Psoas muscle (tissue), 8 donors: ENCODE measurements around the gene NME7. TPM values are rescaled to one million over a fixed set of nuclear protein-coding genes. Genes with fewer than 3 reads are reported as not detected.

Experiments
- ATAC-seq, 4 donors: fragments of 200-7000 bp; cut with Tn5 transposase; one replicate each; pipeline ENCODE4 v1.9.1; 2020; ENCODE audit warnings: moderate library complexity in 3 of 4, mild to moderate bottlenecking in 2 of 4
- DNase-seq, 2 donors: peaks; one replicate each; pipeline ENCODE4 v3.0.0-alpha.2; 2020
- H3K27ac ChIP-seq: fragments of 200-600 bp; one replicate; pipeline ENCODE4 v1.8.0; 2022
- H3K27me3 ChIP-seq, 3 donors: fragments of 200-600 bp in 1 of 3; one replicate each; pipeline versions ENCODE4 v1.6.1 to v1.8.0; 2013 to 2022; ENCODE audit warnings: low read length in 2 of 3, mild to moderate bottlenecking in 2 of 3, moderate library complexity in 1 of 3; ENCODE audit not compliant: insufficient read depth in 3 of 3
- H3K36me3 ChIP-seq, 2 donors: fragments of 200-600 bp in 1 of 2; one replicate each; pipeline versions ENCODE4 v1.6.1 to v1.8.0; 2013 to 2022; ENCODE audit warnings: low read depth in 1 of 2, mild to moderate bottlenecking in 1 of 2, moderate library complexity in 1 of 2; ENCODE audit not compliant: insufficient read depth in 1 of 2
- H3K4me1 ChIP-seq: fragments of 200-600 bp; one replicate; pipeline ENCODE4 v1.8.0; 2022
- H3K4me3 ChIP-seq: fragments of 200-600 bp; one replicate; pipeline ENCODE4 v1.8.0; 2022; ENCODE audit warnings: mild to moderate bottlenecking
- H3K9me3 ChIP-seq: fragments of 200-600 bp; one replicate; pipeline ENCODE4 v1.8.0; 2022
- WGBS, 3 donors: extraction: QIAGEN DNeasy Blood & Tissue Kit; methylation state at CpG; one replicate each; pipeline versions ENCODE4 v1.1.6 to v1.1.7; 2013; 5-methylcytosine and 5-hydroxymethylcytosine counted together
- intact Hi-C, 2 donors: fragments of 100-400 bp; cut with DNase I; formaldehyde crosslinking; loops; one replicate each; pipeline versions ENCODE4 v1.11.0 to v1.14.2; 2022
- polyA plus RNA-seq, 3 donors: library from polyadenylated mRNA; stranded (reverse); fragments of 200-250 nt; gene quantifications; one replicate each; pipeline ENCODE4 v1.2.3, GENCODE V29; 2013
- total RNA-seq, 4 donors: library from RNA; stranded (reverse); fragmentation: NEBNext Ultra II Directional in 2 of 4; extraction: Animal tissue kit (Norgen Biotek cat#: 25700) in 2 of 4; gene quantifications; one replicate each; pipeline versions ENCODE4 v1.2.1 to v1.2.4, GENCODE V29; 2021 to 2023
- TF ChIP-seq, protein P1 (sequence below): fragments of 200-600 bp; IDR thresholded peaks from one replicate; pipeline ENCODE4 v1.8.0; 2022; ENCODE audit warnings: antibody characterized with exemption
- donor health status: healthy with polysubstance abuse.
- donor health status: DM: no; HTN: no; CAD: no; lungs with moderate emphysema.
- donor health status: Bipolar disorder and iron deficiency.
- donor health status: healthy.
- donor health status: DM: yes; HTN: yes; CAD: no.
- donor health status: DM: no; HTN: no; CAD: no.
- donor health status: DM: no; HTN: no; CAD: no.
- donor health status: DM: yes; HTN: yes; CAD: no.

The NME7 gene
- total and polyA plus RNA-seq, 7 donors = 3.9 to 14.1 (median 4.8) TPM

DNA sequence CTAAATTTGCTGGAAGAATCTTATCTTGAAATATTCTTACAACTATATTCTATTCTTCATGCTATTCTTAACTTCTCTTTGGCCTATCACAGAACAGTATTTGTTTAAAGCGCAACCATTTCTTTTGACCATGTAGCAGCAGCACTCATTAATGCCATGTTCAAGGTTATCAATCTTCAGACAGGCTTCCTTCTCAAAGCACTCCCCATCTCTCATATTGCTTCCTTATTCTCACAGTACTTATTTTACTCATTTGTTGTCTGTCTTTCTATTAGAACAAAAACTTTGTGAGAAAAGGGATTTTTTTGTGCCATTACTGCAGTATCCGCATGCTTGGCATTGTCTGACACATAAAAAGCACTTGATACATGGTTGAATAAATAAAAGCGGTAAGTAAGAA, 171.4 kb downstream of the NME7 start:
- Histone ChIP-seq H3K4me3 (no peak overlapping the region), H3K4me1 (peaks cover 7% of the 10 kb centered on the region), H3K27me3 (no peaks in the 10 kb centered on the region), H3K27ac (no peak overlapping the region), H3K9me3 (peaks cover 3% of the 10 kb centered on the region), H3K36me3 (no peaks in the 10 kb centered on the region)
- 97 to 98% (median 98%) methylated on average over 3 of the region's 3 CpGs for WGBS, 3 donors
- no peak for DNase-seq
- no peak for ATAC-seq
- intact Hi-C loops = no loop called here
- TF ChIP-seq, protein P1, sequence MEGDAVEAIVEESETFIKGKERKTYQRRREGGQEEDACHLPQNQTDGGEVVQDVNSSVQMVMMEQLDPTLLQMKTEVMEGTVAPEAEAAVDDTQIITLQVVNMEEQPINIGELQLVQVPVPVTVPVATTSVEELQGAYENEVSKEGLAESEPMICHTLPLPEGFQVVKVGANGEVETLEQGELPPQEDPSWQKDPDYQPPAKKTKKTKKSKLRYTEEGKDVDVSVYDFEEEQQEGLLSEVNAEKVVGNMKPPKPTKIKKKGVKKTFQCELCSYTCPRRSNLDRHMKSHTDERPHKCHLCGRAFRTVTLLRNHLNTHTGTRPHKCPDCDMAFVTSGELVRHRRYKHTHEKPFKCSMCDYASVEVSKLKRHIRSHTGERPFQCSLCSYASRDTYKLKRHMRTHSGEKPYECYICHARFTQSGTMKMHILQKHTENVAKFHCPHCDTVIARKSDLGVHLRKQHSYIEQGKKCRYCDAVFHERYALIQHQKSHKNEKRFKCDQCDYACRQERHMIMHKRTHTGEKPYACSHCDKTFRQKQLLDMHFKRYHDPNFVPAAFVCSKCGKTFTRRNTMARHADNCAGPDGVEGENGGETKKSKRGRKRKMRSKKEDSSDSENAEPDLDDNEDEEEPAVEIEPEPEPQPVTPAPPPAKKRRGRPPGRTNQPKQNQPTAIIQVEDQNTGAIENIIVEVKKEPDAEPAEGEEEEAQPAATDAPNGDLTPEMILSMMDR = no peak

DNA sequence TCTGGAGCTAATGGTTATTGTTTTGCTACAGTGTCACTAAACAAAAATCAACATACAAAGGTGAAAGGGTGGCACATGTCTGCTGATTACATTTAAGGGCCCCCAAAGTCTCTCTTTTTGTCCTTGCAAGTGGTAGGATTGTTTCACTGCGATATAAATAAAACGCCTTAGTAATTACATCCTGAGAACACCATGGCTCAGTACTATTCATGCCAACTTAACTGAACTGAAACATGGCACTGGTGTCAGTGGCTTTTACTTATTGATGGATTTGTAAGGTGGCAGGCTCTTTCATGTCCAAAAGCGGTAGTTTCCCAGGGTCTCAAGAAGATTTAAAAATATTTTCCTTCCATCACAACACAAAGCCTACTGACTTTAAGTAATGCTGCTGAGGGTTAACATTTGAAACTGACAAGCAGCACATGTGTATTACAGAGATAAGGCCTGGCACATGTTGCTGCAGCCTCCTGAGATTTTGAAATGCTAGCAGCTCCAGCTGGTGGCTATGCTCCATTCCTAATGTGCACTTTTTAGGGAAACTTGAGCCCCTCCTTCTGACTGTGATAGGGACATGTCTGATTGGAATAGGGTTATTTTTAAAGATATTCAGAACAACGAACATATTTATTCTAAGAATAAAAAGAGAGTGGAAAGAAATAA, 174.3 kb downstream of the NME7 start:
- TF ChIP-seq, protein P1 = no peak
- peak in 1 of 2 donors; percentile 9 for DNase-seq

DNA sequence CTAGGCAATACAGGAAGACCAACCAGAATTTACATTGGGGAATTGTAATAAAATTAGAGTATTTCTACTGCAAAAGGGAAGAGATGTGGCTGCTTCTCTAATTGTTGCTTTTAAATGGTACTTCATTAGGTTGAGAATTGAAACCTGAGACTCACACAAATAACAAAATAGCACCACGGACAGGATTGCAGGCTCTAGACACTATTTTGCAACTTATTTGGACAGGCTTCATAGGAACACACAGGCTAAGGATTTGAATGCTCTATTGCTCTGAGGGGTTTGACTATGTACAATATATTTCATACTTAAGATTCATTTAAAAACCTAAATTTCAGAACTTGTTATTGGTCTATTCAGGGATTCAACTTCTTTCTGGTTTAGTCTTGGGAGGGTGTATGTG, 181.5 kb downstream of the NME7 start:
- peak overlapping the region; percentile 74 for H3K27ac ChIP-seq
- intact Hi-C loops = no loop called here
- H3K9me3 ChIP-seq = no peaks in the 10 kb centered on the region
- peak overlapping the region; percentile 19 for H3K4me3 ChIP-seq
- no peak for DNase-seq
- peak in 3 of 4 donors; percentile 67 to 93 (median 79) for ATAC-seq
- no peaks in the 10 kb centered on the region for H3K27me3 ChIP-seq
- TF ChIP-seq, protein P1 = no peak
- H3K4me1 ChIP-seq = peaks cover 33% of the 10 kb centered on the region
- H3K36me3 ChIP-seq = no peaks in the 10 kb centered on the region
- WGBS, 3 donors = 16 to 24% (median 21%) methylated on average over 1 of the region's 1 CpG

More for the DNA sequence above, 174.3 kb downstream of the NME7 start:
- no peaks in the 10 kb centered on the region for H3K36me3 ChIP-seq
- peak; percentile 87 to 95 (median 92) for ATAC-seq
- no peaks in the 10 kb centered on the region for H3K27me3 ChIP-seq
- peaks cover 3% of the 10 kb centered on the region for H3K9me3 ChIP-seq
- H3K4me3 ChIP-seq = peak overlapping the region; percentile 6
- WGBS, 3 donors = 19 to 46% (median 24%) methylated on average over 4 of the region's 4 CpGs
- intact Hi-C loops = no loop called here
- H3K27ac ChIP-seq = peak overlapping the region; percentile 74
- peaks cover 7% of the 10 kb centered on the region for H3K4me1 ChIP-seq

DNA sequence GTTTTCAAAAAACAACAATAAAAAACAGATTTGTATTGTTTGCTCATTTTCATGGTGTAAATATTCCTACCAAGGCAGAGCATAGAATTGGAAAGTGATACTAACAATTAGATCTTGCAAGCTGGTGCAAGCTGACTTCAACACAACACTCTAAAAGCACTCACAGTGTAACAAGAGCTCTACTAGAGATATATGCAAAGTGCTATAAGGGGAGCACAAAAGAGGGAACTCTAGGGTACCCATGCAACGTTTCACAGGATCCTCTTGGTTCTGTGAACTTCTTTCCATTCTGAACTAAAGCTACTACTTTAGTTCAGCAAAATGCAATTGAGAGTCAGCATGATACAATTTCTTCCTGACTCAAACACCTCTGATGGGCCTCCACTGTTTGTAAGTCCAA, 182.8 kb downstream of the NME7 start:
- no peaks in the 10 kb centered on the region for H3K9me3 ChIP-seq
- no peaks in the 10 kb centered on the region for H3K27me3 ChIP-seq
- intact Hi-C loops = loop anchor here in 1 of 2 donors (5.0 kb wide), 1 partner anchor 38 kb away; no protein-coding TSS in a partner anchor
- TF ChIP-seq, protein P1 = no peak
- H3K27ac ChIP-seq = peak overlapping the region; percentile 36
- no peak for DNase-seq
- no peak overlapping the region for H3K4me3 ChIP-seq
- peak in 1 of 4 donors; percentile 33 for ATAC-seq
- H3K4me1 ChIP-seq = peaks cover 33% of the 10 kb centered on the region
- WGBS, 3 donors = 16 to 26% (median 26%) methylated on average over 1 of the region's 1 CpG
- no peaks in the 10 kb centered on the region for H3K36me3 ChIP-seq
